HEK293 (cell line): ENCODE results near the gene TBCEL.

ENCODE experiments used
- CTCF ChIA-PET: fragments of 350-600 bp; formaldehyde crosslinking; extraction: SDS; loops from one replicate; lab custom pipeline; 2021; ENCODE audit warnings: antibody characterized with exemption; lab: Yijun Ruan, JAX
- POLR2A ChIA-PET: fragments of 300-600 bp; formaldehyde crosslinking; extraction: SDS; loops from one replicate; lab custom pipeline; 2020; ENCODE audit warnings: antibody characterized with exemption, inconsistent platforms; lab: Yijun Ruan, JAX
- H3K27ac ChIP-seq: fragments of 200-500 bp; sonication (Bioruptor generic); 2 replicates; pipeline ENCODE4 v1.5.1; 2014; ENCODE audit warnings: low read depth, low read length, control low read depth, inconsistent platforms; ENCODE audit errors: extremely low read depth
- H3K36me3 ChIP-seq, 2 experiments: fragments of 200-500 bp in 1 of 2; sonication (Bioruptor generic) in 1 of 2; 1 replicate in 1 of 2; 2 replicates in 1 of 2; pipeline ENCODE4 v1.5.1; 2014 to 2017; ENCODE audit warnings: inconsistent platforms in 2 of 2, low read length in 2 of 2; ENCODE audit not compliant: control insufficient read depth in 2 of 2, insufficient read depth in 1 of 2
- H3K4me1 ChIP-seq: fragments of 200-500 bp; sonication (Bioruptor generic); 2 replicates; pipeline ENCODE4 v1.5.1; 2014; ENCODE audit warnings: mild to moderate bottlenecking, low read length, inconsistent platforms; ENCODE audit not compliant: control insufficient read depth, insufficient read depth
- H3K4me3 ChIP-seq: 2 replicates; pipeline ENCODE4 v1.5.1; 2011; ENCODE audit warnings: low read depth, mild to moderate bottlenecking, control low read depth, low read length, moderate library complexity
- H3K9me3 ChIP-seq: fragments of 200-500 bp; sonication (Bioruptor generic); 2 replicates; pipeline ENCODE4 v1.5.1; 2014; ENCODE audit warnings: low read depth, low read length, inconsistent platforms; ENCODE audit not compliant: control insufficient read depth, insufficient read depth
- FEZF1 ChIP-seq: fragments of 450-650 bp; formaldehyde crosslinking; IDR thresholded peaks from 2 replicates; pipeline ENCODE4 v1.5.1; 2016; ENCODE audit warnings: missing biosample characterization, missing genetic modification characterization
- HOXC10 ChIP-seq: sonication (generic); formaldehyde crosslinking; IDR thresholded peaks from 2 replicates; pipeline ENCODE4 v1.8.1; 2023; ENCODE audit warnings: mild to moderate bottlenecking, missing genetic modification reagents
- KLF1 ChIP-seq: fragments of 450-650 bp; formaldehyde crosslinking; IDR thresholded peaks from 2 replicates; pipeline ENCODE4 v1.5.1; 2016; ENCODE audit warnings: missing biosample characterization, missing genetic modification characterization
- OSR2 ChIP-seq: fragments of 450-650 bp; formaldehyde crosslinking; IDR thresholded peaks from 2 replicates; pipeline ENCODE4 v1.5.1; 2016; ENCODE audit warnings: missing biosample characterization, missing genetic modification characterization
- OVOL3 ChIP-seq: fragments of 450-650 bp; formaldehyde crosslinking; IDR thresholded peaks from 2 replicates; pipeline ENCODE4 v1.5.1; 2016; ENCODE audit warnings: missing biosample characterization, missing genetic modification characterization
- PRDM6 ChIP-seq: fragments of 450-650 bp; formaldehyde crosslinking; IDR thresholded peaks from 2 replicates; pipeline ENCODE4 v1.5.1; 2017; ENCODE audit warnings: missing biosample characterization, missing genetic modification characterization
- SP2 ChIP-seq: fragments of 450-650 bp; formaldehyde crosslinking; IDR thresholded peaks from 2 replicates; pipeline ENCODE4 v1.5.1; 2016; ENCODE audit warnings: missing biosample characterization, missing genetic modification characterization
- TRIM28 ChIP-seq: IDR thresholded peaks from 2 replicates; pipeline ENCODE4 v1.6.1; 2011; ENCODE audit warnings: low read length, control low read depth, borderline replicate concordance
- TSHZ1 ChIP-seq: fragments of 450-650 bp; formaldehyde crosslinking; IDR thresholded peaks from 2 replicates; pipeline ENCODE4 v1.5.1; 2016; ENCODE audit warnings: missing biosample characterization, missing genetic modification characterization, borderline replicate concordance
- ZNF10 ChIP-seq: fragments of 450-650 bp; formaldehyde crosslinking; IDR thresholded peaks from 2 replicates; pipeline ENCODE4 v1.5.1; 2017; ENCODE audit warnings: missing biosample characterization, missing genetic modification characterization
- ZNF37A ChIP-seq: fragments of 450-650 bp; IDR thresholded peaks from 2 replicates; pipeline ENCODE4 v1.5.1; 2018; ENCODE audit warnings: missing biosample characterization, missing genetic modification characterization
- ZNF394 ChIP-seq: fragments of 450-650 bp; formaldehyde crosslinking; IDR thresholded peaks from 2 replicates; pipeline ENCODE4 v1.5.1; 2016; ENCODE audit warnings: missing biosample characterization, missing genetic modification characterization, mild to moderate bottlenecking, moderate library complexity, borderline replicate concordance
- ZNF48 ChIP-seq: fragments of 450-650 bp; formaldehyde crosslinking; IDR thresholded peaks from 2 replicates; pipeline ENCODE4 v1.5.1; 2016; ENCODE audit warnings: missing biosample characterization, missing genetic modification characterization
- ZNF501 ChIP-seq: fragments of 450-650 bp; formaldehyde crosslinking; IDR thresholded peaks from 2 replicates; pipeline ENCODE4 v1.5.1; 2016; ENCODE audit warnings: missing biosample characterization, missing genetic modification characterization
- ZNF571 ChIP-seq: fragments of 450-650 bp; formaldehyde crosslinking; IDR thresholded peaks from 2 replicates; pipeline ENCODE4 v1.5.0; 2017; ENCODE audit warnings: missing biosample characterization, missing genetic modification characterization
- ZNF624 ChIP-seq: fragments of 450-650 bp; formaldehyde crosslinking; IDR thresholded peaks from 2 replicates; pipeline ENCODE4 v1.5.1; 2017; ENCODE audit warnings: missing biosample characterization, missing genetic modification characterization
- ZNF76 ChIP-seq: fragments of 450-650 bp; formaldehyde crosslinking; IDR thresholded peaks from 2 replicates; pipeline ENCODE4; 2016; ENCODE audit warnings: low read depth, missing biosample characterization, missing genetic modification characterization, borderline replicate concordance
- TF ChIP-seq, protein P1 (sequence below): fragments of 450-650 bp; formaldehyde crosslinking; IDR thresholded peaks from 2 replicates; pipeline ENCODE4 v1.5.1; 2016; ENCODE audit warnings: missing biosample characterization, missing genetic modification characterization
- TF ChIP-seq, protein P2 (sequence below): fragments of 450-650 bp; formaldehyde crosslinking; IDR thresholded peaks from 2 replicates; pipeline ENCODE4 v1.5.1; 2016; ENCODE audit warnings: missing biosample characterization, missing genetic modification characterization

Gene TBCEL

GRCh38 chr11:121035169-121035755 lies 11.4 kb downstream of the TBCEL start:
- Histone ChIP-seq H3K27ac (no peak overlapping the region), H3K36me3 (no peaks in the 10 kb centered on the region), H3K9me3 (no peaks in the 10 kb centered on the region), H3K4me3 (no peak overlapping the region)
- ChIA-PET POLR2A (interaction anchor here (1.8 kb wide), 1 partner anchor 11 kb away, joined by 9 read pairs; the partner anchor contains the start of gene TBCEL), CTCF (no interaction called here)
- no peak for TF ChIP-seq SP2
- peak; percentile 28; the same call in 1 of the 2 replicates for TF ChIP-seq OSR2 (tag by site-specific recombination)
- TF ChIP-seq, all 188 proteins: peak for 1
- H3K4me1 ChIP-seq, result peaks cover 16% of the 10 kb centered on the region

DNA sequence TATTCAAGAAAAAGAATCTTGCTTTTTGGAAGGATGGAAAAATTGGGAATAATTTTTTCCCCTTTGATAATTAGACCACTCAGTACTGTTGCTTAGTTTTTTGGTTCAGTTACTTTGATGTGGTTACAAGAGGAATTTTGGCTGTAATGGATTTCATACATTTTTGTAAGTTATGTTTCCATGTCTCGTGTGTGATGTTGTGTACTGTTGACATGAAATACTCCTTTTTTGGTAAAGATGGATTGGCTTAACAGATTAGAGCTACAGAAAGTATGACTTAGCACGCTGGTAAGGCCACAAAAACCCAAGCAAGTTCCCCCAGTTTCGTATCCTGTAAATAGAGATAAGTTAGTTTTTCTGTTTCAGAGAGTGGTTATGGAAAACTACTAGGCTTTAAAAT lies 11.9 kb downstream of the TBCEL start:
- peaks cover 18% of the 10 kb centered on the region for H3K4me1 ChIP-seq
- ChIA-PET CTCF (no interaction called here), POLR2A (interaction anchor here (1.8 kb wide), 1 partner anchor 12 kb away, joined by 9 read pairs; the partner anchor contains the start of gene TBCEL)
- H3K27ac ChIP-seq, result no peak overlapping the region
- H3K9me3 ChIP-seq, result no peaks in the 10 kb centered on the region
- no peaks in the 10 kb centered on the region for H3K36me3 ChIP-seq
- TF ChIP-seq, protein P1, sequence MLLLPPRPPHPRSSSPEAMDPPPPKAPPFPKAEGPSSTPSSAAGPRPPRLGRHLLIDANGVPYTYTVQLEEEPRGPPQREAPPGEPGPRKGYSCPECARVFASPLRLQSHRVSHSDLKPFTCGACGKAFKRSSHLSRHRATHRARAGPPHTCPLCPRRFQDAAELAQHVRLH, result no peak
- TF ChIP-seq PRDM6, result peak; percentile 51; the same call in 1 of the 2 replicates
- TF ChIP-seq OVOL3 (tag by site-specific recombination), result no peak
- no peak for TF ChIP-seq TSHZ1 (tag by site-specific recombination)
- no peak for TF ChIP-seq ZNF501 (tag by site-specific recombination)
- TF ChIP-seq ZNF624, result no peak
- no peak for TF ChIP-seq ZNF37A (tag by site-specific recombination)
- H3K4me3 ChIP-seq, result no peak overlapping the region

DNA sequence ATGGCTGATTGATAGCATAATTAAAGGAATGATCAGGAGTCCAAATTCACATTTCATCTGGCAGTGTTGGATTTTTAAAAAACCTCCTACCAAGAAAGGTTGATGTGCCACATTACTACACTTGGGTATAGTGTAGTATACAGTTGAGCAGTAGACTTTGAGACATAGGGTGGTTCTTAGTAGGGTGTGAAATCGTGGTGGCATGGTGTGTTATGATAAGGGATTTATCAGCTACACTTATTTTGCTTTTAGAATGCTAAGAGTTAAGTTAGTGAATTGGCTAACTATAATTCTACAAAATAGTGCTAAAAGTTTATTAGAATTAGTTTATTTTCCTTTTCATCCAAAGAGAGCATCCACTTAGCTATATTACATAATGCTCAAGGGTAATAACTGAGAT lies 13.1 kb downstream of the TBCEL start:
- peaks cover 21% of the 10 kb centered on the region for H3K4me1 ChIP-seq
- no peak overlapping the region for H3K4me3 ChIP-seq
- ChIA-PET POLR2A (no interaction called here), CTCF (interaction anchor here (0.6 to 1.2 kb wide), 4 partner anchors 27 to 219 kb away, joined by 3 to 5 read pairs (median 4); no protein-coding TSS in a partner anchor)
- no peaks in the 10 kb centered on the region for H3K36me3 ChIP-seq
- no peaks in the 10 kb centered on the region for H3K9me3 ChIP-seq
- H3K27ac ChIP-seq, result no peak overlapping the region
- TF ChIP-seq ZNF76 (tag by site-specific recombination), result no peak
- TF ChIP-seq, protein P2, sequence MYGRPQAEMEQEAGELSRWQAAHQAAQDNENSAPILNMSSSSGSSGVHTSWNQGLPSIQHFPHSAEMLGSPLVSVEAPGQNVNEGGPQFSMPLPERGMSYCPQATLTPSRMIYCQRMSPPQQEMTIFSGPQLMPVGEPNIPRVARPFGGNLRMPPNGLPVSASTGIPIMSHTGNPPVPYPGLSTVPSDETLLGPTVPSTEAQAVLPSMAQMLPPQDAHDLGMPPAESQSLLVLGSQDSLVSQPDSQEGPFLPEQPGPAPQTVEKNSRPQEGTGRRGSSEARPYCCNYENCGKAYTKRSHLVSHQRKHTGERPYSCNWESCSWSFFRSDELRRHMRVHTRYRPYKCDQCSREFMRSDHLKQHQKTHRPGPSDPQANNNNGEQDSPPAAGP (tag by site-specific recombination), result no peak
- TF ChIP-seq KLF1 (tag by site-specific recombination), result no peak
- TF ChIP-seq ZNF48, result no peak
- TF ChIP-seq ZNF10 (tag by site-specific recombination), result no peak
- no peak for TF ChIP-seq FEZF1 (tag by site-specific recombination)
- no peak for TF ChIP-seq TRIM28
- TF ChIP-seq ZNF571, result no peak
- no peak for TF ChIP-seq ZNF394
- TF ChIP-seq HOXC10, result no peak
